ENCODE results near the gene CLK4. TPM values are rescaled to one million over a fixed set of nuclear protein-coding genes. Genes with fewer than 3 reads are reported as not detected.

CLK4 gene
- total RNA-seq, 4 donors from 2014 or later, result 40.2 to 77.8 (median 46.6) TPM

GRCh38 chr5:178664141-178664540 lies 37.3 kb upstream of the CLK4 start:
- Histone ChIP-seq H3K36me3 (no peaks in the 10 kb centered on the region), H3K27ac (no peak overlapping the region)

GRCh38 chr5:178662541-178662860 lies 35.7 kb upstream of the CLK4 start:
- 91 to 92% methylated on average over 10 of the region's 10 CpGs for WGBS, 2 donors
- H3K27ac ChIP-seq, result no peak overlapping the region
- H3K36me3 ChIP-seq, result no peaks in the 10 kb centered on the region
- no peaks in the 10 kb centered on the region for H3K27me3 ChIP-seq
- H3K4me3 ChIP-seq, result no peak overlapping the region
- DNase-seq (ENCODE audit: low spot score in 2 of 2), result no peak
- H3K4me1 ChIP-seq, result no peaks in the 10 kb centered on the region
- no peak for TF ChIP-seq EP300 (IDR thresholded peaks at IDR 0.05)
- no peak for TF ChIP-seq CTCF (IDR thresholded peaks at IDR 0.05)
- TF ChIP-seq POLR2A (IDR thresholded peaks at IDR 0.05), result no peak
- peaks cover 0 to 29% (median 0%) of the 10 kb centered on the region in 4 donors for H3K9me3 ChIP-seq

More at GRCh38 chr5:178664141-178664540, 37.3 kb upstream of the CLK4 start:
- WGBS, 2 donors, result 69 to 84% methylated on average over 3 of the region's 3 CpGs
- TF ChIP-seq EP300 (IDR thresholded peaks at IDR 0.05) (no peak), POLR2A (IDR thresholded peaks at IDR 0.05) (no peak), CTCF (IDR thresholded peaks at IDR 0.05) (no peak)
- no peak for DNase-seq (ENCODE audit: low spot score in 2 of 2)
- H3K4me1 ChIP-seq, result no peaks in the 10 kb centered on the region
- H3K27me3 ChIP-seq, result no peaks in the 10 kb centered on the region
- no peak overlapping the region for H3K4me3 ChIP-seq
- H3K9me3 ChIP-seq, result peaks cover 0 to 39% (median 0%) of the 10 kb centered on the region in 4 donors

- no peak for DNase-seq (ENCODE audit: low spot score in 2 of 2)
- TF ChIP-seq POLR2A (IDR thresholded peaks at IDR 0.05), result no peak
- TF ChIP-seq EP300 (IDR thresholded peaks at IDR 0.05), result no peak
- H3K36me3 ChIP-seq, result no peaks in the 10 kb centered on the region
- H3K4me1 ChIP-seq, result no peaks in the 10 kb centered on the region
- no peaks in the 10 kb centered on the region for H3K27me3 ChIP-seq
- peaks cover 0 to 24% (median 0%) of the 10 kb centered on the region in 4 donors for H3K9me3 ChIP-seq
- H3K27ac ChIP-seq, result no peak overlapping the region
- 90 to 93% methylated on average over 21 of the region's 21 CpGs for WGBS, 2 donors
- no peak overlapping the region for H3K4me3 ChIP-seq
Observed at GRCh38 chr5:178661836-178662540, 35.1 kb upstream of the CLK4 start.

GRCh38 chr5:178651046-178651810 lies 24.4 kb upstream of the CLK4 start:
- H3K36me3 ChIP-seq, result no peaks in the 10 kb centered on the region
- H3K27me3 ChIP-seq, result no peaks in the 10 kb centered on the region
- H3K4me3 ChIP-seq, result no peak overlapping the region
- TF ChIP-seq EP300 (IDR thresholded peaks at IDR 0.05) (no peak), CTCF (IDR thresholded peaks at IDR 0.05) (no peak), POLR2A (IDR thresholded peaks at IDR 0.05) (no peak)
- H3K4me1 ChIP-seq, result no peaks in the 10 kb centered on the region
- no peak overlapping the region for H3K27ac ChIP-seq
- no peaks in the 10 kb centered on the region for H3K9me3 ChIP-seq
- no peak for DNase-seq (ENCODE audit: low spot score in 2 of 2)
- WGBS, 2 donors, result 46 to 56% methylated on average over 7 of the region's 7 CpGs

GRCh38 chr5:178650214-178650613 lies 23.4 kb upstream of the CLK4 start:
- TF ChIP-seq EP300 (IDR thresholded peaks at IDR 0.05) (no peak), CTCF (IDR thresholded peaks at IDR 0.05) (no peak), POLR2A (IDR thresholded peaks at IDR 0.05) (no peak)
- H3K4me1 ChIP-seq, result no peaks in the 10 kb centered on the region
- H3K4me3 ChIP-seq, result no peak overlapping the region
- WGBS, 2 donors, result 58 to 84% methylated on average over 5 of the region's 5 CpGs
- no peak overlapping the region for H3K27ac ChIP-seq
- H3K27me3 ChIP-seq, result no peaks in the 10 kb centered on the region
- no peaks in the 10 kb centered on the region for H3K36me3 ChIP-seq
- DNase-seq (ENCODE audit: low spot score in 2 of 2), result no peak
- no peaks in the 10 kb centered on the region for H3K9me3 ChIP-seq

All from tibial nerve (tissue), 4 donors.